KMS-11 (cell line): ENCODE results near the gene FMR1.

Source experiments
- H2AFZ ChIP-seq: fragments of 200-600 bp; sonication (generic); 2 replicates; pipeline ENCODE4 v1.6.1; 2016; ENCODE audit warnings: antibody characterized with exemption, mixed run types, low read depth
- H3K27ac ChIP-seq: fragments of 200-600 bp; sonication (generic); 2 replicates; pipeline ENCODE4 v1.6.1; 2016; ENCODE audit warnings: mild to moderate bottlenecking, mixed run types
- H3K27me3 ChIP-seq: fragments of 200-600 bp; sonication (generic); 2 replicates; pipeline ENCODE4 v1.6.1; 2017; ENCODE audit warnings: mild to moderate bottlenecking, low read depth, mixed run types, moderate library complexity; ENCODE audit not compliant: insufficient read depth
- H3K36me3 ChIP-seq: fragments of 200-600 bp; sonication (generic); 2 replicates; pipeline ENCODE4 v1.6.1; 2017; ENCODE audit warnings: mild to moderate bottlenecking, mixed run types; ENCODE audit not compliant: insufficient read depth
- H3K4me1 ChIP-seq: fragments of 200-600 bp; sonication (generic); 2 replicates; pipeline ENCODE4 v1.6.1; 2016; ENCODE audit warnings: mild to moderate bottlenecking, low read depth, mixed run types; ENCODE audit not compliant: poor library complexity, severe bottlenecking
- H3K4me2 ChIP-seq: fragments of 200-600 bp; sonication (generic); 2 replicates; pipeline ENCODE4 v1.7.0; 2016; ENCODE audit warnings: mild to moderate bottlenecking, mixed run types
- H3K4me3 ChIP-seq: fragments of 200-600 bp; sonication (generic); IDR thresholded peaks from 2 replicates; pipeline ENCODE4 v1.6.1; 2017; ENCODE audit warnings: low read depth, low read length, mixed read lengths; ENCODE audit not compliant: insufficient read depth
- H3K79me2 ChIP-seq: fragments of 200-600 bp; sonication (generic); 2 replicates; pipeline ENCODE4 v1.6.1; 2016; ENCODE audit warnings: low read depth, mixed run types; ENCODE audit not compliant: insufficient read depth
- H3K9ac ChIP-seq: fragments of 200-600 bp; sonication (generic); 2 replicates; pipeline ENCODE4 v1.6.1; 2016; ENCODE audit warnings: mild to moderate bottlenecking, mixed run types
- H4K20me1 ChIP-seq: fragments of 200-600 bp; sonication (generic); 2 replicates; pipeline ENCODE4 v1.6.1; 2016; ENCODE audit warnings: mild to moderate bottlenecking, mixed run types; ENCODE audit not compliant: insufficient read depth
- TF ChIP-seq, protein P1 (sequence below): fragments of 200-600 bp; sonication (generic); conservative IDR thresholded peaks from 2 replicates; pipeline ENCODE4 v1.6.1; 2017; ENCODE audit warnings: low read depth, mild to moderate bottlenecking, antibody characterized with exemption, low read length, moderate library complexity, mixed read lengths

Gene FMR1

DNA sequence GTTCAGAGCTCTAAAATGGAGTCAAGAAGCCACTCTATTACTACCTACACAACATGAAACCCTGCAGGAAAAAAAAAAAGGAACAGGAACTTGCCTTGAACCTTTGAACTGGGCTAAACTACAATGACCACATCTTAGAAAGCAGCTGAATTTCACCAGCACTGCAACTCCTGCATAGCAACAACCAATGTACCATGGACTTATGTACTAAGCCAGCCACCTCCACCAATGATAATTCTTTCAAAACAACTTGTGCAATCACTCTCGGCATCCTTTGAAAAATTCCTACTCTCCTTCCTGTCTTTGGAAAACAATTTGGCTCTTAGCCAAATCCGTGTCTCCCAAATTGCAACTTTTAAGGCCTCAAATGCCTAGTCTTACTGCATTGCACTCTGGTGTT is 26.8 kb upstream of the FMR1 start:
- Histone ChIP-seq H3K4me1 (no peaks in the 10 kb centered on the region), H3K79me2 (no peaks in the 10 kb centered on the region), H3K27ac (no peak overlapping the region), H3K27me3 (no peaks in the 10 kb centered on the region), H3K4me2 (no peak overlapping the region), H3K9ac (no peak overlapping the region), H3K4me3 (no peak overlapping the region), H3K36me3 (no peaks in the 10 kb centered on the region), H2AFZ (no peak overlapping the region), H4K20me1 (no peaks in the 10 kb centered on the region)
- TF ChIP-seq, protein P1, sequence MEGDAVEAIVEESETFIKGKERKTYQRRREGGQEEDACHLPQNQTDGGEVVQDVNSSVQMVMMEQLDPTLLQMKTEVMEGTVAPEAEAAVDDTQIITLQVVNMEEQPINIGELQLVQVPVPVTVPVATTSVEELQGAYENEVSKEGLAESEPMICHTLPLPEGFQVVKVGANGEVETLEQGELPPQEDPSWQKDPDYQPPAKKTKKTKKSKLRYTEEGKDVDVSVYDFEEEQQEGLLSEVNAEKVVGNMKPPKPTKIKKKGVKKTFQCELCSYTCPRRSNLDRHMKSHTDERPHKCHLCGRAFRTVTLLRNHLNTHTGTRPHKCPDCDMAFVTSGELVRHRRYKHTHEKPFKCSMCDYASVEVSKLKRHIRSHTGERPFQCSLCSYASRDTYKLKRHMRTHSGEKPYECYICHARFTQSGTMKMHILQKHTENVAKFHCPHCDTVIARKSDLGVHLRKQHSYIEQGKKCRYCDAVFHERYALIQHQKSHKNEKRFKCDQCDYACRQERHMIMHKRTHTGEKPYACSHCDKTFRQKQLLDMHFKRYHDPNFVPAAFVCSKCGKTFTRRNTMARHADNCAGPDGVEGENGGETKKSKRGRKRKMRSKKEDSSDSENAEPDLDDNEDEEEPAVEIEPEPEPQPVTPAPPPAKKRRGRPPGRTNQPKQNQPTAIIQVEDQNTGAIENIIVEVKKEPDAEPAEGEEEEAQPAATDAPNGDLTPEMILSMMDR: no peak

DNA sequence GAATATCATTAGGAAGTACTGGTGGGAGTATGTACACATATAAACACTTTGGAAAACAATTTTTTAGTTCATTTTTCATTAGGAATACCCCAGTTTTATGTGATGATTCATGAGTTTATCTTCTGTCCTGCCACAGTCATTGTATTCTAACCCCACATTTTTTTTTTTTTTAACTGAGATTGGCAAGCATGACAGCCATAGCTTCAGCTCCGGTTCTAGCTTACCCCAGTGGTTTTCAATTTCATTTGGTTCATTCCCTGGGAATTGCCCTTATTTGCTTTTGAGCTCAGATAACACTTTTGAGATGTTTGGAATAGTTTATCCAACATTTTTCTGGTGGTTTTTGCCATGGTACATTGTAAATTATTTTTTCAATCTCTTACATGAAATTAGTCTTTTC is 21.0 kb upstream of the FMR1 start:
- no peak overlapping the region for H3K4me2 ChIP-seq
- no peaks in the 10 kb centered on the region for H3K27me3 ChIP-seq

DNA sequence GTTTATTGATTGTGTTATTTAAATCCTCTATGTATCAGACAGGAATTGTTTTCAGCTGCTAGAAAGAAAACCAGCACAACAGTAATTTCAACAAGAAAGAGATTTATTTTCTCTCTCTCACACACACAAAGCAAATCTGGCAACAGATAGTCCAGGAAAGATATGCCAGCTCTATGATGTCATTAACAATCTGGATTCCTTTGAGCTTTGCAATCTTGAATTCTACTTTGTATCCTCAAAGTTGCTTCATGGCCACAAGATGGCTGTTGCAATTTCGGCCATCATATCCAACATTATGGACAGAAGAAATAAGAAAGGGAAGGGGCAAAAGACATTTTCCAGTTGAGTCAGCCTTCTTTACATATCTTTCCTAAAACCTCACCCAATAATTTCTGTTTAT is 19.8 kb upstream of the FMR1 start:
- no peak overlapping the region for H3K4me2 ChIP-seq
- no peaks in the 10 kb centered on the region for H3K36me3 ChIP-seq
- no peaks in the 10 kb centered on the region for H3K79me2 ChIP-seq
- no peak overlapping the region for H3K27ac ChIP-seq
- no peak overlapping the region for H3K9ac ChIP-seq
- H4K20me1 ChIP-seq: no peaks in the 10 kb centered on the region
- no peak overlapping the region for H3K4me3 ChIP-seq
- no peak overlapping the region for H2AFZ ChIP-seq
- TF ChIP-seq, protein P1: no peak
- H3K27me3 ChIP-seq: no peaks in the 10 kb centered on the region
- H3K4me1 ChIP-seq: no peaks in the 10 kb centered on the region

More for the DNA sequence above, 21.0 kb upstream of the FMR1 start:
- Histone ChIP-seq H3K27ac (no peak overlapping the region), H4K20me1 (no peaks in the 10 kb centered on the region), H2AFZ (no peak overlapping the region), H3K9ac (no peak overlapping the region), H3K36me3 (no peaks in the 10 kb centered on the region), H3K4me3 (no peak overlapping the region), H3K4me1 (no peaks in the 10 kb centered on the region), H3K79me2 (no peaks in the 10 kb centered on the region)
- TF ChIP-seq, protein P1: no peak

DNA sequence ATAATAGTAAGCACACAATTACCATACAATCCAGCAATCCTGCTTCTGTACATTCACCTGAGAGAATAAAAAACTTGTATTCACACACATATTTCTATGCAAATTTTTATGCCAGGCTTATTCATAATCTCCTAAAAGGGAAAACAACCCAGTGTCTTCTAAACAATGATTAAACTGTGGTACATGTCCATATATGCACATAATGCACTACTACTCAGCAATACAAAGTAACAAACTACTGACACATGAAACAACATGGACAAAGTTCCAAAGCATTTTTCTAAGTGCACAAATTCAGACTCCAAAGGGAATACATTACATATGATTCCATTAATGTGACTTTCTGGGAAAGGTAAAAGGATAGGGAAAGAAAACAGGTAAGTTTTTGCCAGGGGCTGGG is 18.0 kb upstream of the FMR1 start:
- Histone ChIP-seq H3K9ac (no peak overlapping the region), H3K4me3 (no peak overlapping the region), H2AFZ (no peak overlapping the region), H3K79me2 (no peaks in the 10 kb centered on the region), H3K27ac (no peak overlapping the region), H4K20me1 (no peaks in the 10 kb centered on the region), H3K36me3 (no peaks in the 10 kb centered on the region), H3K27me3 (no peaks in the 10 kb centered on the region), H3K4me1 (no peaks in the 10 kb centered on the region), H3K4me2 (no peak overlapping the region)
- TF ChIP-seq, protein P1: no peak
